ENCODE data around the gene SLC22A14.

SLC22A14 gene

DNA sequence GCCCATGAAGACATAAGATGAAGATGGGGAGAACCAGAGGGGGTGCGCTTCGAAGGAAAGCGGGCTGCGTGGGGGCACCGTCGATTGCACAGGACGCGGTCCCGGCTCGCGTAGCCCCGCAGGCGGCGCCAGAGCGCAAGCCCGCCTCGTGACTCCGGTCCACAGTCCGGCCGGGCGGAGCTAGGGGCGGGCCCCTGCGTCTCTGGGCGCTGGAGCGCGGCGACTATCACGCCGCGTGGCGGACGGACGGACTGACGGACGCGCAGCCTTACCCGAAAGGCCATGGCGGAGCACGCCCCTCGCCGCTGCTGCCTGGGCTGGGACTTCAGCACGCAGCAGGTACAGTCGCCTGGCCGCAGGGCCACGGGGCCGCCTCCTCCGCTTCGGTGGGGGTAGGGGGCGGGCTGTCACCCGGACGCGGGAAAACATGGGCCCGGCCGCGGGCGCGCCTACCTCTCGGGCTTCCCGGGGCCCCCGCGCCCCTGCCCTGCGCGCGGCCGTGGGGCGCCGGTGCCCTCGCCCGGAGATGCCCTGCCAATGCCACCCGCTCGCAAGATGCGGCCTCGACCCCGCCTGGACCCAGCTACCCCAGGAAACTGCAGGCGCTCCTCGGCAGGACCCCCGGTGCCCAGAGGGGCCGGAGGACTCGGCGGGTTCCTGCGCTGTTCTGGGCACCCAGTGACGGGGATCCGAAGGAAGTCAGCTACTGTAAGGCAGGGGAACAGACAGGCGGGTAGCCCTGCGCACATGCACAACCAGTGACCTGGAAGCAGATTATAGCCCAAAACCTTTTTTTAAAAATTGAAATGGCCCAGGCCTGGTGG lies 64.7 kb downstream of the SLC22A14 start, which contains the start of gene XYLB:
TSS of gene XYLB (plus strand) at position 199 of the 824 bp plus-strand sequence. CDS start at position 283, 84 bp downstream.
- DNase-seq: peak; percentile 77

GRCh38 chr3:38347421-38348200 lies 65.5 kb downstream of the SLC22A14 start:
- DNase-seq: no peak

DNA sequence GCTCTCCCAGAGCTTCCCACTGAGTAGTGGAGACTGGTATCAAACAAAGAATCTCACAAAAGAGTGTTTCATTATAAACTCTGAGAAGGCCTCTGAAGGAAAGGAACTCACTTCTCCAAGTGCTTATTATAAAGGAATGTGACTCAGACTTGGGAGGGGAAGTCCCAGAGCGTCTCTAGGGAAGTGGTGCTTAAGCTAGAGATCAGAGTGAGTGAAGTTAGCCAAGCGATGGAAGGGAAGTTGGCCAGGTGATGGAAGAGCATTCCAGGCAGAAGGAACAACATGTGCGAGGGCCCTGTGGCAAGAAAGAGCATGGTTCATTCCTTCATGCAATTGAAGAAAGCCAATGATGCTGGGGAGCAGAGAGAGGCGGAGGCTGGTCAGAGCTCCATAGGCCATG lies 66.8 kb downstream of the SLC22A14 start:
- DNase-seq: peak; percentile 61

DNA sequence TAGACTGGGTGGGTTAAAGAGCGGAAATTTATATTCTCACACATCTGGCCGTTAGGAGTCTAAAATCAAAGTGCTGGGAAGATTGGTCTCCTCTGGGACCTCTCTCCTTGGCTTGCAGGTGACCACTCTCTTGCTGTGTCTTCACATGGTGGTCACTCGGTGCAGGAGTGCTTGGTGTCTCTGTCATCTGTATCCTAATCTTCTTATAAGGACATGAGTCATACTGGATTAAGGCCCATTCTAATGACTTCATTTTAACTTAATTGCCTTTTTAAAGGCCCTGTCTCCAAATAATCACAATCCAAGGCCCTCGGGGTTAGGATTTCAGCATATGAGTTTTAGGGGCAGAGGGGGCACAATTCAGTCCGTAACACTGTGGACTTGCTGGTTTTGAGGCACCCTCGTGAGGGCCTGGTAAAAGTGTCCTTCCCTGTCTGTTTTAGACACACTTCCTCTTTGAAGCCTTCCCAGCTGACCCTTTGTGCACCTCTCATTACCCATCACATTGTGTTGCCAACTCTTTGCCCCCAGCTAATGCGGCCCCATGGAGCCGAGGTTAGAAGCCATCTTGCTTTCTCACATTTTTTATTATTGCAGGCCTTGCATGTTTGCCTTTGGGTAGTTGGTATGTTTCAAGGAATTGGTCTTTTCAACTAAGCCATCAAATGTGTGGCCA lies 67.7 kb downstream of the SLC22A14 start:
- DNase-seq: no peak

DNA sequence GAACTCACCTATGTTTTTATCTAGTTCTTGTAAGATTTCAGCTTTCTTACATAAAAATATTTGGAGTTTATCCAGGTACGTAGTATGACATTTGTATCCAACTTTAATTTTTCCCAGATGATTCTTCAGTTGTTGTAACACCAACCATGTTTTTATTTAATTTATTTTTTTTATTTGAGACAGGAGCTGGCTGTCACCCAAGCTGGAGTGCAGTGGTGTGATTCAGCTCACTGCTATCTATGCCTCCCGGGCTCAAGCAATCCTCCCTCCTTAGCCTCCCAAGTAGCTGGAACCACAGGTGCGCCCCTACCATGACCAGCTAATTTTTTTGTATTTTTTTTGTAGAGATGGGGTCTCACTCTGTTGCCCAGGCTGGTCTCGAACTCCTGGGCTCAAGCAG lies 71.1 kb downstream of the SLC22A14 start:
- peak; percentile 37 for DNase-seq

- peak; percentile 8 for DNase-seq
Observed at GRCh38 chr3:38354588-38355330, 72.7 kb downstream of the SLC22A14 start.

GRCh38 chr3:38359038-38359437 lies 76.9 kb downstream of the SLC22A14 start:
- DNase-seq: no peak

DNA sequence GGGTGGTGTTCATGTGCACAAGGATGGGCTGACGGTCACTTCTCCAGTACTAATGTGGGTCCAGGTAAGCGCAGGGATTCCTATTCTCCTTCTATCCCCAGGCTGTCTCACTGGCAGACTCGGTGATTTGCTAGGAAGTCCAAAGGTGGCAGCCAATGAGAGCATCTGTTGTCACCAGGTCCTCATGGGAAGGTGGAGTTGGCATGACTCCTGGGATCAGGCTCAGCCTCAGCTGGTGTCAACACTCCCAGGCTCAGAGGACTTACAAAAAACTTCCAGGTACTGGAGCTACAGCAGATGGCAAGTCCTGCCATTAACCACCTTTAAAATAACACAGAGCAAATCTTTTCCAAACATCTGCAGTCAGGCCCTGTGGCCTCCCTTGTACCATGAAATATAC lies 78.3 kb downstream of the SLC22A14 start:
- DNase-seq: no peak

GRCh38 chr3:38361496-38361895 lies 79.4 kb downstream of the SLC22A14 start:
- DNase-seq: no peak

DNA sequence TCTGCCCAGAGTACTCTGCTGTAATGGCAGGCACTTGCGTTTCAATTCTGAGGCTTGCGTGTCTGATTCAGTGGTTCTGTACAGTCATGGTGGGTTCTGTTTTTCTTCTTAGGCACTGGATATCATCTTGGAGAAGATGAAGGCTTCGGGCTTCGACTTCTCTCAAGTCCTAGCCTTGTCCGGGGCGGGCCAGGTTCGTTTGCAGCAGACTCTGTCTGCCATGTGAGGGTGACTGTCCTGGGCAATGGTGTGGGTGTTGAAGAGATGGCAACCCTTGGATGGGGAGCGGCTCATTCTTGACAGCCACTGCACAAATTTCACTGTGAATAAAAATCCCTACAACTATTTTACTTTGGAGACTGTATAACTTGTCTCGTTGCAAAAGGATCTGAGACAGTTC lies 80.7 kb downstream of the SLC22A14 start:
- DNase-seq: no peak

DNA sequence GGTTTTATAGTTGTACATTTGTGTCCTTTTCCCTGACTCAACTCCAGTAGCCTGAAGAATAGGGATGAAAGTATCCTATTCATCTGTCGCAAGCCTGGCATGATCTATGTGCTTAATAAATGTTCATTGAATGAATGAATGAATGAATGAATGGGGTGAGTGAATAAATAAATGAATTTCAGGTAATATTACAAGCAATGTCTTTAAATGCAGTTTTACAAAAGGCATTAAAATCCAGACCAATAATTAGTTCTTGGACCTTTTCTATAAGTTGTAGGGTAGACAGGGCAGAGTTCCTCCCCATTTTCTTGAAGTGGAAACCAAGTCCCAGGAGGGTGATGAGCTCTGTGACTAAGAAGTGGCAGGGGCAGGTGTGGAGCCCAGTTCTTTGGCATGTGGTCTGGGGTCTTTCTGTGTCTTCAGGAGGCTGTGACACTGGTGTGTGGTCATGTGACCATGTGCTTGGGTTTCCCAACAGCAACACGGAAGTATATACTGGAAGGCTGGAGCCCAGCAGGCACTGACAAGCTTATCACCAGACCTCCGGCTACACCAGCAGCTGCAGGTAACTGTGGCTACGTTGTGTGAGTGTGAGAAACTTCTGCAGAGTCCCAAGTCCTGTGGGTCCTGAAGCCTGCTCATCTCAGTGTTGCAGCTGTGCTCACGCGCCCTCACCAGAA lies 82.8 kb downstream of the SLC22A14 start:
- no peak for DNase-seq

GRCh38 chr3:38365469-38366062 lies 83.5 kb downstream of the SLC22A14 start:
- no peak for DNase-seq

DNA sequence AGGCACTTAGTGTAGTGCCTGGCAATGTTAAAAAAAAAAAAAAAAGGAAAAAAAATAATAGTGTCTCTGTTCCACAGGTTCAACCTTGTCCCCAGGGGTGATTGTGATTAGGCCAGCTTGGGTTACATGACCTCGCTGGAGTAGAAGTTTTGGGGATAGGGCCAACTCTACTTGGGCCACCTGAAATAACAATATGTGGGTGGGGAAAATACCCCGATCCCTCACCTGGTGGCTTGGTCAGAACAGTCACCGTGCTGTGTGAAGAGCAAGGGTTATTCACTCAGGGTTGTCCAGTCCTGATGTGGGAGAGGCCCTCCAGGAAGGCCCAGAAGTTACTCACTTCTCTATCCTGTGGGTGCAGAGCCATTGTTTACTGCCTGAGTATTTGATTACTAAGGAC lies 84.0 kb downstream of the SLC22A14 start:
- DNase-seq: no peak

DNA sequence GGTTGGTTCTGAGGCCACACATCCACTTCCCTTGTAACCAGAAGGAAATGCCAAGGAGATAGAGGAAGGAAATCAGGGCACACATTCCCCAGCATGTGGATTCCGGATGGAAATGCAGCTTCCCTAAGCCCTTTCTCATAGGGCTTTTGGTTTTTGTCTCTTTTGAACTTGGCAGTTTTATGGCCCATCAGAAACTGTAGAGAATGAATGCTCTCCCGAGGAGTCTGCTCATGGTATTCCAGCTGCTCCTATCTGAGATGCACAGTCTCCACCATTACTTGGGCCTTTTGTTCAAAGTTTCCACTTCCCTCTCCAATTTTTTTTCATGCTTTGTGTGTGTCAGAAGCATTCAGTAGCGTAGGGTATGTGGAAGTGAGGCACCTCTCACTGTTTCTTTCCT lies 85.7 kb downstream of the SLC22A14 start:
- no peak for DNase-seq

Measured in NCI-H226 (cell line).